Stimulated activated naive CD8-positive, alpha-beta T cell treated with anti-CD3 and anti-CD28 coated beads, Interleukin-15, Interleukin-2, amounts not matched to agents 100 ng/mL and 50 ng/mL, for 24 hours (primary cell): ENCODE measurements around the gene BANP.
"Not testable (repeated sequence)": the region's sequence is repeated elsewhere in the genome, so short reads cannot be mapped to it uniquely, and the experiment has no call there.

ENCODE experiments used
- H3K27ac Mint-ChIP-seq: one replicate; pipeline ENCODE4 v1.8.0; 2021; ENCODE audit warnings: mild to moderate bottlenecking, mixed read lengths
- H3K27me3 Mint-ChIP-seq: one replicate; pipeline ENCODE4 v1.8.0; 2021; ENCODE audit warnings: mixed read lengths
- H3K36me3 Mint-ChIP-seq: one replicate; pipeline ENCODE4 v1.8.0; 2021; ENCODE audit warnings: low read depth, mixed read lengths
- H3K4me1 Mint-ChIP-seq: one replicate; pipeline ENCODE4 v1.8.0; 2021; ENCODE audit warnings: low read depth, mixed read lengths
- H3K4me3 Mint-ChIP-seq: one replicate; pipeline ENCODE4 v1.8.0; 2021; ENCODE audit warnings: mild to moderate bottlenecking, mixed read lengths
- H3K9me3 Mint-ChIP-seq: one replicate; pipeline ENCODE4 v1.8.0; 2021; ENCODE audit warnings: mixed read lengths

The BANP gene

DNA sequence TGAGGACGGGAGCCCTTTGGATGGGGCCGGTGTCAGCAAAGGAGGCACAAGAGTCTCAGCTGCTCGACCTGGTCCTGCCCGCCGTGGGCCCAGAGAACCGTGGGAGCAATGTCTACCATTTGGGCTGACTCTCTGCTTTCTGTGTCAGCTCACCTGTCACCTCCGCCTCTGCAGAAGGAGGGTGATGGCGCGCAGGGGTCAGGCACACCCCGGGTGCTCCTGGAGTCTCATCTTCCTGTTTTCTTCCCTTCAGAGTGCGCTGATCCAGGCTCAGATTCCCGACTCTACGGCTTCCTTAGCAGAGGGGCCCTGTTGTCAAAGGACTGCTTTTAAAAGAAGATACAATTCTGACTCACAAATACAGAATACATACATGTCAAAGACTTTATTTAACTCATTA is 167.1 kb downstream of the BANP start:
- Mint-ChIP-seq H3K4me1 (no peaks in the 10 kb centered on the region), H3K27me3 (no peaks in the 10 kb centered on the region), H3K27ac (no peak overlapping the region), H3K9me3 (no peaks in the 10 kb centered on the region), H3K4me3 (no peak overlapping the region), H3K36me3 (no peaks in the 10 kb centered on the region)

DNA sequence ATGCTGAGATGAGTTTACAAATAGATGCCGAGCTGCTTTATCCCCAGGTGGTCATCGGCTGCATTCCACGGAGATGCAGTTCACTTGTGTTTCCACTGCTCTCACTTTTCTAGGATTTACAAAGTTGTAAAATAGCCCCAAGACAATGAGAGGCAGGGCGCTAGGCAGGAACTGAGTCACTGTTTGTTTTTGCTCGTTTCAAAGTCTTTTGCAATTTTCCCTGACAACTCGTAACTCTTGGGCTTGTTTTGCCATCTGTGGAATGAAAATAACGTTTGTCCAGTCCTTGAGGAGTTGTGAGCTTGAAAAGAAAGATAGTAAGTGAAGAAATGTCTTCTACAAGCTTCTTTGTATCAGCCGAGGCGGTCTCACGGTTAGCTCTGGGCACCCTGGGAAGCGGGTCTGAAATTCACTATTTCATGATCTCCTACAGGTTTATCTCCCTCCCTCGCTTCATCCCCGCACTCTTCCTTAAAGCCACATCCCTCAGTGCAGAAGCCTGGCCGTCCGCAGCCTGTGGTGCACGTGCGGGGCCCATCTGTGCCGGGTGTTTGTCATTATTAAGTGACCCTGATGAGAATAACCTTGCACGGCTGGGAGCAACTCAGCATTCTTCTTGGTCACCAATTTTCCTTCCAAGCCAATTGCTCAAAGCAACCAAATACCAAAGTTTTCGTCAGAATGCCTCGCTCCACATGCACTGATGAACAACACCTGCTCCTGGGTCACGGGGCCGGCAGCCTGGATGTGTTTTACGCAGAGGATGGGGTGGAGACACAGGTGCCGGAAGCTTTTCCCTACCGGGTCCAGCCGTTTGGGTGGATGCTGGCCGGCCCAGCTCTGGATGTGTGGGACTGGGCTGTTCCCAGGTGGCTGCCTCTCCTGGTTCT is 167.9 kb downstream of the BANP start:
- not testable (repeated sequence) for H3K4me1 Mint-ChIP-seq, H3K36me3 Mint-ChIP-seq, H3K27ac Mint-ChIP-seq, H3K4me3 Mint-ChIP-seq, H3K9me3 Mint-ChIP-seq, H3K27me3 Mint-ChIP-seq

DNA sequence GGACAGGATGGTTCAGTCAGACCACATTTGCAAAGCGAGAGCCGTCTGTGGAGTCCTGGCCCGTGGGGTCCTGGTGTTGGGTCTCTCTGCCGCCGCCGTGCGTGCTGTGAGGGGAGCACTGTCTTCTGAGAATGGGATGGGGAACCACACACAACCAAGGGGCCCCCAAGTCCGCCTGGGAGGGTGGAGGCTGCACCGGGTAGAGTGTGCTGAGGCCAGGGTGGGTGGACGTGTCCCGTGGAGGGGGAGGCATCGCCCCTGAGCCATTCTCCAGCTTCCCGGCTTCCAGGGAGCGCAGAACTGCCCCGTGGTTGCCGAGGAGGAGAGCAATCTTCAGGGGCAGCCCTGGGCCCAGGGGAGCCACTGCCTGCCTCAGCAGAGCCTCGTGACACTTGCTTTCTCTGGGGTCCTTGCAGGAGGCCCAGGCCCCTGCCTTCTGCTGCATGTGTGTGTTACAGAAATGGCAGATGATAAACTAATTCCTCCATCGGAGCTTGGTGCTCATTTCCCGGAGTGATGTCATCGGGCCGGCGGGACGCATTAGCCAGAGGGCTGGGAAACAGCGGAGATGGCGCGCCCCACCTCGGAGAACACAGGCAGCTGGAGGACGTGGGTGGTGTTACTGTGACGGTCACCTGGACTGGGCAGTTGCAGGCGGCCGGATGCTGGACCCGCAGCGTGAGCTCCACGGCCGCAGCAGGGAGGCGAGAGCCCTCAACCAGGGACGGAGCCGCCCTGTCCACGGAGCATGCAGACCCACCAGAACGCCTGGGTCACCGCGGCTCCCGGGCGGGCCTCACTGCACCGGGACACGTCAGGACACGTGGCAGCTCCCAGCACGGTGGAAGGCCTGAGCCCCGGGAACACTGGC is 168.9 kb downstream of the BANP start:
- H3K4me3 Mint-ChIP-seq, H3K27ac Mint-ChIP-seq, H3K36me3 Mint-ChIP-seq, H3K4me1 Mint-ChIP-seq, H3K9me3 Mint-ChIP-seq, H3K27me3 Mint-ChIP-seq: not testable (repeated sequence)

DNA sequence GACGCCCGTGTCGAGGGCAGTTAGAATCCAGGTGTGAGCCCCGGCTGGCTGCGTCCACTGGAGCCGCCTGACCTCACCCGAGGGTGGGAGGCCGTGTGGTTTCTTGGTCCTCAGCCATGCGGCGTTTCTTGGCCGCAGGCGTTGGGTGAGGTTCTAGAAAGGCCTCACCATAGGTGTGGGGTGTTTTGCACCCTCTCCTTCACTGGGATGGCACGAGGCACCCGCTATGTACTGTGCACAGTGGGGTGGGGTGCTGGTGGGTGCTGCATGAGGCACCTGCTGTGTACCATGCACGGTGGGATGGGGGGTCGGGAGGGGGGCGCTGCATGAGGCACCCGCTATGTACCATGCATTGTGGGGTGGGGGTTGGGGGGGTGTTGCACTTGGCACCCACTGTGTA is 169.6 kb downstream of the BANP start:
- H3K27me3 Mint-ChIP-seq: no peaks in the 10 kb centered on the region
- H3K27ac Mint-ChIP-seq: no peak overlapping the region
- no peaks in the 10 kb centered on the region for H3K9me3 Mint-ChIP-seq
- no peaks in the 10 kb centered on the region for H3K36me3 Mint-ChIP-seq
- H3K4me1 Mint-ChIP-seq: no peaks in the 10 kb centered on the region
- H3K4me3 Mint-ChIP-seq: no peak overlapping the region

DNA sequence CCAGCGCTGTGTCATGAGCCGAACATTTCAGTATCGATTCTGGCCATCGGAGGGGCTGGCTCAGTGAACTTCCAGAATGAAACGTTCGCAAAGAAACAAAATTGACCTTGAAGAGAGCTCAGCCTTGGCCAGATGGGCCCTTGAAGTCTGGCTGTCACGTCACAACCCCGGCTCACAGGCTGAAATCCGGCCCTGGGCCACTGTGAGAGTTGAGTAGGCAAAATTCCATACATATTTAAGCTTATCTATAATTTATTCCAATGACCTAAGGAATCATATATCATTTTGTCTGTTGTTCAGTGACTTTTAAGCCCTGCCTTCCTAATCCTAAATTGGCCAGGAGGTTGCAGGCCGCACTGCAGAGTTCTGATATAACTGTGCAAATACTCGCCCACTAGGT is 170.2 kb downstream of the BANP start:
- H3K4me1 Mint-ChIP-seq, H3K27me3 Mint-ChIP-seq, H3K4me3 Mint-ChIP-seq, H3K36me3 Mint-ChIP-seq, H3K27ac Mint-ChIP-seq, H3K9me3 Mint-ChIP-seq: not testable (repeated sequence)

DNA sequence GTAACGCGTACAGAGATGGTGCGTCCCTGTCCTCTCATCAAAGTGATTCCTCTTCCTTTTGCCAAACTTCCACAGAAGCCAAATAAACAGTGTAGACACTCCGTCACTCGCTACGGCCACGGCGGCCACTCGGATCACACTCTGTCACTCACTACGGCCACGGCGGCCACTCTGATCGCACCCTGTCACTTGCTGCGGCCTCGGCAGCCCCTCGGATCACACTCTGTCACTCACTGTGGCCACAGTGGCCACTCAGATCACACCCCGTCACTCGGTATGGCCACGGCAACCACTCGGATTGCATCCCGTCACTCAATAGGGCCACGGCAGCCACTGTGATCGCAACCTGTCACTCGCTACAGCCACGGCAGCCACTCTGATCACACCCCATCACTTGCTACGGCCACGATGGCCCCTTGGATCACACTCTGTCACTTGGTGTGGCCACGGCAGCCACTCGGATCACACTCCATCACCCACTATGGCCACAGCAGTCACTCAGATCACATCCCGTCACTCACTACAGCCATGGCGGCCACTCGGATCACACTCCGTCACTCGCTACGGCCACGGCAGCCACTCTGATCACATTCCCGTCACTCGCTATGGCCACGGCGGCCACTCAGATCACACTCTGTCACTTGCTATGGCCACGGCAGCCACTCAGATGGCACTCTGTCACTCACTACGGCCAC is 170.8 kb downstream of the BANP start:
- no peak overlapping the region for H3K27ac Mint-ChIP-seq
- no peaks in the 10 kb centered on the region for H3K9me3 Mint-ChIP-seq
- H3K4me1 Mint-ChIP-seq: no peaks in the 10 kb centered on the region
- no peaks in the 10 kb centered on the region for H3K36me3 Mint-ChIP-seq
- H3K4me3 Mint-ChIP-seq: no peak overlapping the region
- no peaks in the 10 kb centered on the region for H3K27me3 Mint-ChIP-seq
